IMR-90 (cell line): ENCODE measurements around the gene RTEL1. TPM values are rescaled to one million over a fixed set of nuclear protein-coding genes. Genes with fewer than 3 reads are reported as not detected.

Experiments
- ATAC-seq: fragments of 200-7000 bp; cut with Tn5 transposase; 2 replicates; pipeline ENCODE4 v1.9.1; 2020; ENCODE audit warnings: low read depth, mild to moderate bottlenecking, moderate library complexity
- BruUV-seq: library from RNA; stranded (reverse); fragments of 400-500 nt; replicated peaks from 2 replicates; lab custom pipeline; 2021; lab: Mats Ljungman, UMichigan
- CTCF ChIA-PET: fragments of 300-600 bp; formaldehyde crosslinking; extraction: SDS; loops from one replicate; lab custom pipeline; 2021; ENCODE audit warnings: antibody characterized with exemption; lab: Yijun Ruan, JAX
- POLR2A ChIA-PET: fragments of 300-600 bp; sonication (Branson Sonifier 250); formaldehyde crosslinking; loops from one replicate; lab custom pipeline; 2022; ENCODE audit warnings: antibody characterized with exemption; ENCODE audit not compliant: unreplicated experiment; lab: Charles Lee
- DNase-seq: peaks from one replicate; pipeline ENCODE4 v3.0.0; 2013
- H2AFZ ChIP-seq: replicated peaks from 2 replicates; pipeline ENCODE3; 2013; ENCODE audit warnings: low read length, mild to moderate bottlenecking; ENCODE audit not compliant: poor library complexity
- H2AK5ac ChIP-seq: 2 replicates; pipeline ENCODE4 v1.6.1; 2013; ENCODE audit warnings: low read depth, low read length, inconsistent platforms
- H2AK9ac ChIP-seq: replicated peaks from 2 replicates; pipeline ENCODE3; 2013; ENCODE audit warnings: mild to moderate bottlenecking, low read depth, low read length, moderate library complexity; ENCODE audit not compliant: poor library complexity
- H2BK120ac ChIP-seq: 2 replicates; pipeline ENCODE4 v1.6.1; 2013; ENCODE audit warnings: low read depth, low read length, inconsistent platforms
- H2BK15ac ChIP-seq: 3 replicates; pipeline ENCODE4 v1.6.1; 2013; ENCODE audit warnings: low read depth, low read length, inconsistent platforms
- H2BK20ac ChIP-seq: 2 replicates; pipeline ENCODE4 v1.6.1; 2013; ENCODE audit warnings: low read depth, mild to moderate bottlenecking, inconsistent platforms, low read length, moderate library complexity
- H2BK5ac ChIP-seq: 2 replicates; pipeline ENCODE4 v1.6.1; 2013; ENCODE audit warnings: mild to moderate bottlenecking, low read depth, low read length, inconsistent platforms; ENCODE audit not compliant: poor library complexity, severe bottlenecking
- H3K14ac ChIP-seq: replicated peaks from 2 replicates; pipeline ENCODE4 v1.6.1; 2013; ENCODE audit warnings: low read depth, low read length, inconsistent platforms
- H3K18ac ChIP-seq: 2 replicates; pipeline ENCODE4 v1.6.1; 2013; ENCODE audit warnings: low read depth, low read length, control low read depth
- H3K23ac ChIP-seq: 2 replicates; pipeline ENCODE4 v1.6.1; 2013; ENCODE audit warnings: low read depth, low read length, inconsistent platforms
- H3K27ac ChIP-seq: 2 replicates; pipeline ENCODE4 v1.5.1; 2013; ENCODE audit warnings: mild to moderate bottlenecking, control low read depth, low read length; ENCODE audit not compliant: insufficient read depth
- H3K27me3 ChIP-seq: 2 replicates; pipeline ENCODE4 v1.6.1; 2013; ENCODE audit warnings: low read length; ENCODE audit not compliant: control insufficient read depth, insufficient read depth
- H3K36me3 ChIP-seq: 2 replicates; pipeline ENCODE4 v1.6.1; 2013; ENCODE audit warnings: low read length, mixed read lengths; ENCODE audit not compliant: control insufficient read depth, insufficient read depth
- H3K4ac ChIP-seq: 2 replicates; pipeline ENCODE4 v1.6.1; 2013; ENCODE audit warnings: low read depth, low read length, inconsistent platforms
- H3K4me1 ChIP-seq: 2 replicates; pipeline ENCODE4 v1.6.1; 2013; ENCODE audit warnings: low read length, mixed read lengths; ENCODE audit not compliant: control insufficient read depth, insufficient read depth
- H3K4me2 ChIP-seq: 2 replicates; pipeline ENCODE4 v1.6.1; 2013; ENCODE audit warnings: low read depth, mild to moderate bottlenecking, control low read depth, low read length, moderate library complexity
- H3K4me3 ChIP-seq: 2 replicates; pipeline ENCODE4 v1.5.1; 2013; ENCODE audit warnings: low read depth, mild to moderate bottlenecking, control low read depth, low read length, moderate library complexity; ENCODE audit not compliant: insufficient read depth
- H3K56ac ChIP-seq: 2 replicates; pipeline ENCODE4 v1.6.1; 2013; ENCODE audit warnings: low read length, inconsistent platforms; ENCODE audit not compliant: insufficient read depth; ENCODE audit errors: extremely low read depth
- H3K79me1 ChIP-seq, 2 experiments: 2 replicates each; pipeline ENCODE4 v1.6.1; 2013; ENCODE audit warnings: low read length in 2 of 2, inconsistent platforms in 1 of 2, low read depth in 1 of 2
- H3K9ac ChIP-seq: 2 replicates; pipeline ENCODE4 v1.6.1; 2013; ENCODE audit warnings: low read depth, low read length, control low read depth
- H3K9me1 ChIP-seq: 2 replicates; pipeline ENCODE4 v1.6.1; 2013; ENCODE audit warnings: low read length, inconsistent platforms; ENCODE audit not compliant: insufficient read depth
- H3K9me3 ChIP-seq: 2 replicates; pipeline ENCODE4 v1.6.1; 2013; ENCODE audit warnings: low read length; ENCODE audit not compliant: control insufficient read depth, insufficient read depth
- H4K20me1 ChIP-seq: 2 replicates; pipeline ENCODE4 v1.6.1; 2013; ENCODE audit warnings: low read length, inconsistent platforms; ENCODE audit not compliant: insufficient read depth
- H4K5ac ChIP-seq: 2 replicates; pipeline ENCODE4 v1.6.1; 2013; ENCODE audit warnings: mild to moderate bottlenecking, low read depth, low read length, control low read depth
- H4K8ac ChIP-seq, 2 experiments: 2 replicates each; pipeline ENCODE4 v1.6.1; 2013; ENCODE audit warnings: low read depth in 2 of 2, low read length in 2 of 2, control low read depth in 1 of 2, inconsistent platforms in 1 of 2
- H4K91ac ChIP-seq: 2 replicates; pipeline ENCODE4 v1.6.1; 2013; ENCODE audit warnings: low read depth, low read length, inconsistent platforms; ENCODE audit not compliant: insufficient read depth
- BHLHE40 ChIP-seq: fragments of 150-350 bp; IDR thresholded peaks from 2 replicates; pipeline ENCODE4 v1.6.1; 2016; ENCODE audit warnings: mild to moderate bottlenecking, low read depth, low read length
- CEBPB ChIP-seq: IDR thresholded peaks from 2 replicates; pipeline ENCODE4 v1.6.1; 2012; ENCODE audit warnings: low read depth, low read length, improper control_type of control experiment
- CHD1 ChIP-seq: IDR thresholded peaks from 2 replicates; pipeline ENCODE4 v1.6.1; 2012; ENCODE audit warnings: low read depth, low read length, improper control_type of control experiment
- CTCF ChIP-seq: conservative IDR thresholded peaks from 2 replicates; pipeline ENCODE4 v1.5.1; 2012; ENCODE audit warnings: mild to moderate bottlenecking, low read depth, low read length, improper control_type of control experiment
- ELK1 ChIP-seq: fragments of 150-350 bp; IDR thresholded peaks from 2 replicates; pipeline ENCODE4 v1.6.1; 2016; ENCODE audit warnings: low read depth, mild to moderate bottlenecking, low read length, moderate library complexity, borderline replicate concordance
- FOS ChIP-seq: fragments of 150-350 bp; IDR thresholded peaks from 2 replicates; pipeline ENCODE4 v1.6.1; 2016; ENCODE audit warnings: low read depth, low read length
- MAFK ChIP-seq: IDR thresholded peaks from 2 replicates; pipeline ENCODE4 v1.6.1; 2012; ENCODE audit warnings: low read depth, low read length, improper control_type of control experiment
- MAZ ChIP-seq: IDR thresholded peaks from 2 replicates; pipeline ENCODE4 v1.6.1; 2012; ENCODE audit warnings: low read depth, mild to moderate bottlenecking, low read length, improper control_type of control experiment, moderate library complexity, borderline replicate concordance
- MXI1 ChIP-seq: IDR thresholded peaks from 2 replicates; pipeline ENCODE4 v1.6.1; 2012; ENCODE audit warnings: low read depth, mild to moderate bottlenecking, low read length, moderate library complexity, borderline replicate concordance
- NFE2L2 ChIP-seq: fragments of 150-350 bp; IDR thresholded peaks from 2 replicates; pipeline ENCODE4 v1.6.1; 2016; ENCODE audit warnings: low read depth, mild to moderate bottlenecking, low read length
- POLR2A ChIP-seq: IDR thresholded peaks from 2 replicates; pipeline ENCODE4 v1.6.1; 2012; ENCODE audit warnings: mild to moderate bottlenecking, low read depth, low read length
- RAD21 ChIP-seq: IDR thresholded peaks from 2 replicates; pipeline ENCODE4 v1.6.1; 2012; ENCODE audit warnings: low read length, improper control_type of control experiment
- RCOR1 ChIP-seq: IDR thresholded peaks from 2 replicates; pipeline ENCODE4 v1.6.1; 2012; ENCODE audit warnings: mild to moderate bottlenecking, low read length, improper control_type of control experiment; ENCODE audit not compliant: insufficient replicate concordance
- RFX5 ChIP-seq: IDR thresholded peaks from 2 replicates; pipeline ENCODE4 v1.8.0; 2012; ENCODE audit warnings: low read depth, mild to moderate bottlenecking, low read length, moderate library complexity
- SMC3 ChIP-seq: fragments of 150-350 bp; IDR thresholded peaks from 2 replicates; pipeline ENCODE4 v1.6.1; 2016; ENCODE audit warnings: low read depth, mild to moderate bottlenecking, antibody characterized with exemption, low read length, moderate library complexity
- USF2 ChIP-seq: fragments of 150-350 bp; IDR thresholded peaks from 2 replicates; pipeline ENCODE4 v1.6.1; 2017; ENCODE audit warnings: mild to moderate bottlenecking, antibody characterized with exemption, low read length, low read depth
- WGBS, 2 experiments: methylation state at CpG; one replicate each; pipeline versions ENCODE4 v1.1.5 to v1.1.7; 2013; ENCODE audit warnings: missing lambda C conversion rate in 2 of 2; ENCODE audit not compliant: insufficient read length in 1 of 2; ENCODE audit errors: extremely low coverage in 2 of 2; 5-methylcytosine and 5-hydroxymethylcytosine counted together
- dilution Hi-C: fragments of 300-500 bp; cut with HindIII; formaldehyde crosslinking; loops from one replicate; pipeline ENCODE4 v1.14.3; 2018; ENCODE audit warnings: low sequenced_read_pairs; ENCODE audit not compliant: unreplicated experiment
- in situ Hi-C: fragments of 300-500 bp; cut with MboI; formaldehyde crosslinking; loops from 3 replicates; pipeline ENCODE4 v1.14.3; 2019; ENCODE audit warnings: low sequenced_read_pairs, inconsistent platforms, mixed read lengths
- intact Hi-C: fragments of 100-400 bp; cut with micrococcal nuclease; formaldehyde crosslinking; loops from 2 replicates; pipeline ENCODE4 v1.10.0; 2022
- polyA plus RNA-seq, 3 experiments: library from polyadenylated mRNA; depleted of rRNA; stranded (reverse); fragments of >200 nt; gene quantifications; 2 replicates each; pipeline ENCODE4 v1.2.3, GENCODE V29; 2012; ENCODE audit warnings: low replicate concordance in 1 of 3
- total RNA-seq: library from RNA; depleted of rRNA; stranded (reverse); fragments of >200 nt; gene quantifications from 2 replicates; pipeline ENCODE4 v1.2.3, GENCODE V29; 2012

The RTEL1 gene
- total and polyA plus RNA-seq, 2 of the 4 experiments (the other 2 are of a cell fraction): 14.7 to 18.8 TPM

- H4K91ac ChIP-seq: no peak overlapping the region
- no peak overlapping the region for H2AK5ac ChIP-seq
- peaks cover 24% of the 10 kb centered on the region for H3K36me3 ChIP-seq
- in situ Hi-C loops (no loop called here), intact Hi-C loops (no loop called here), dilution Hi-C loops (no loop called here)
- H3K4me2 ChIP-seq: no peak overlapping the region
- H2AK9ac ChIP-seq: no peak overlapping the region
- no peak overlapping the region for H2BK5ac ChIP-seq
- peaks cover 5% of the 10 kb centered on the region for H4K20me1 ChIP-seq
- H3K9ac ChIP-seq: no peak overlapping the region
- POLR2A ChIA-PET: no interaction called here
- no peak overlapping the region for H3K27ac ChIP-seq
- no peaks in the 10 kb centered on the region for H3K4me1 ChIP-seq
- TF ChIP-seq POLR2A: no peak
- no peak for TF ChIP-seq CHD1
- no peak for TF ChIP-seq RFX5
- no peak for TF ChIP-seq FOS
- no peak for TF ChIP-seq RCOR1
- no peak for TF ChIP-seq NFE2L2
- no peak for TF ChIP-seq MXI1
- no peak for TF ChIP-seq MAZ
- no peak for TF ChIP-seq ELK1
- no peak for TF ChIP-seq RAD21
- TF ChIP-seq USF2: no peak
- TF ChIP-seq MAFK: no peak
- no peak for TF ChIP-seq BHLHE40
- TF ChIP-seq CEBPB: no peak
- no peak for TF ChIP-seq CTCF
- TF ChIP-seq SMC3: no peak
- no peaks in the 10 kb centered on the region for H3K9me1 ChIP-seq
- H2BK120ac ChIP-seq: no peak overlapping the region
- H2BK20ac ChIP-seq: no peak overlapping the region
- no peak overlapping the region for H3K4me3 ChIP-seq
- H3K9me3 ChIP-seq: no peaks in the 10 kb centered on the region
- no peak for DNase-seq
- no peak overlapping the region for H2AFZ ChIP-seq
- H3K18ac ChIP-seq: no peak overlapping the region
- 83% methylated on average over 12 of the region's 20 CpGs; no CpG with 5 or more reads in 1 of the 2 experiments for WGBS, 2 experiments
- no peak overlapping the region for H4K5ac ChIP-seq
- no peak overlapping the region for H2BK15ac ChIP-seq
- H3K79me1 ChIP-seq: peaks cover 16 to 54% of the 10 kb centered on the region in 2 experiments
- no peak overlapping the region for H4K8ac ChIP-seq
- ATAC-seq: no peak
- no peaks in the 10 kb centered on the region for H3K27me3 ChIP-seq
- H3K4ac ChIP-seq: no peak overlapping the region
- no peak overlapping the region for H3K56ac ChIP-seq
- H3K23ac ChIP-seq: no peak overlapping the region
- CTCF ChIA-PET: interaction anchor here (0.5 kb wide), 1 partner anchor 31 kb away, joined by 4 read pairs; no protein-coding TSS in a partner anchor
- no TSS peak for BruUV-seq
- H3K14ac ChIP-seq: no peak overlapping the region
Measured at GRCh38 chr20:63612276-63612931, 45.7 kb upstream of the RTEL1 start.
